ENCODE results near the gene ISM1.

Gene ISM1

DNA sequence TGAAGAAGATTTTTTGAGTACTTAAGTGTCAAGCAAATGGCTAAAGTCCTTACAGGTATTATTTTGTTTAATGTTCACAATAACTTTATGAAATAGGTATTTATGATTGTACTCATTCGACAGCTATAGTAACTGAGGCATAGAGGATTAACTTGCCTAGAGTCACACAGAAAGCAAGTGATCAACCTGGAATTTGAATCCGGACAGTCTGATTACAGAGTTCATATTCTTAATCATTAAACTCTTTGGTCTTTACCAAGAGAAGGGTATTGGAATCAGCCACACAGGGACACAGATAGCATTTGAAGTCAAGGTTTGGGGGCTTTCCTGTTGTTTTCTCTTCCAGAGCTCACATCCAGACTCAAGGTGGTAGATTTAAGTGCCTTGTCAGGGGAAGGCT is 69.7 kb downstream of the ISM1 start:
- ChIA-PET CTCF (interaction anchor here (1.2 kb wide), 1 partner anchor 172 kb away, joined by 4 read pairs; no protein-coding TSS in a partner anchor), POLR2A (ENCODE audit: low non-redundant PET) (no interaction called here)
- TF ChIP-seq, protein P1, sequence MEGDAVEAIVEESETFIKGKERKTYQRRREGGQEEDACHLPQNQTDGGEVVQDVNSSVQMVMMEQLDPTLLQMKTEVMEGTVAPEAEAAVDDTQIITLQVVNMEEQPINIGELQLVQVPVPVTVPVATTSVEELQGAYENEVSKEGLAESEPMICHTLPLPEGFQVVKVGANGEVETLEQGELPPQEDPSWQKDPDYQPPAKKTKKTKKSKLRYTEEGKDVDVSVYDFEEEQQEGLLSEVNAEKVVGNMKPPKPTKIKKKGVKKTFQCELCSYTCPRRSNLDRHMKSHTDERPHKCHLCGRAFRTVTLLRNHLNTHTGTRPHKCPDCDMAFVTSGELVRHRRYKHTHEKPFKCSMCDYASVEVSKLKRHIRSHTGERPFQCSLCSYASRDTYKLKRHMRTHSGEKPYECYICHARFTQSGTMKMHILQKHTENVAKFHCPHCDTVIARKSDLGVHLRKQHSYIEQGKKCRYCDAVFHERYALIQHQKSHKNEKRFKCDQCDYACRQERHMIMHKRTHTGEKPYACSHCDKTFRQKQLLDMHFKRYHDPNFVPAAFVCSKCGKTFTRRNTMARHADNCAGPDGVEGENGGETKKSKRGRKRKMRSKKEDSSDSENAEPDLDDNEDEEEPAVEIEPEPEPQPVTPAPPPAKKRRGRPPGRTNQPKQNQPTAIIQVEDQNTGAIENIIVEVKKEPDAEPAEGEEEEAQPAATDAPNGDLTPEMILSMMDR (conservative IDR thresholded peaks at IDR 0.05; ENCODE audit: low read depth): no peak
- no peak for DNase-seq (ENCODE audit: low spot score)
- no peak overlapping the region for H3K27ac ChIP-seq

DNA sequence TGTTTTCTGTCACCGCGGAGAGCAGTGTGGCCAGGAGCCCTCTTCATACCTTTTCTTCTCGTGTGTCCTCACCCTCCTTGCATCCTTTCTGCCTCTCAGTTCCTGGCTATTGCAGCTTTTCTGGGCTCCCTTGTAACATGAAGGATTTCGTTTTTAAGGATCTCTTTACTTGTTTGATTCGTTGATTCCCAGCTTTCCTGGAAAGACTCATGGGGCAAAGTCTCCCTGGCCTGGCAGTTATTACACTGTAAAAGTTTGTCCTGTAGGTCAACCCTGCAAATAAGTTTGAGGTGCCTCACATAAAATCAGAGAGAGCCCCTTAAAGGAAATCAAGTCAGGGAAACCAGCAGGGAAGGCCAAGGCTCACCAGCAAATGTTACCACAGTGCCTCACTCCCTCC is 70.1 kb downstream of the ISM1 start:
- DNase-seq (ENCODE audit: low spot score): no peak
- ChIA-PET POLR2A (ENCODE audit: low non-redundant PET) (interaction anchor here (0.6 kb wide), 1 partner anchor 14 kb away, joined by 3 read pairs; no protein-coding TSS in a partner anchor), CTCF (interaction anchor here (0.6 to 1.2 kb wide), 2 partner anchors 14 to 172 kb away, joined by 4 read pairs; no protein-coding TSS in a partner anchor)
- TF ChIP-seq, protein P1 (conservative IDR thresholded peaks at IDR 0.05; ENCODE audit: low read depth): no peak
- H3K27ac ChIP-seq: no peak overlapping the region

DNA sequence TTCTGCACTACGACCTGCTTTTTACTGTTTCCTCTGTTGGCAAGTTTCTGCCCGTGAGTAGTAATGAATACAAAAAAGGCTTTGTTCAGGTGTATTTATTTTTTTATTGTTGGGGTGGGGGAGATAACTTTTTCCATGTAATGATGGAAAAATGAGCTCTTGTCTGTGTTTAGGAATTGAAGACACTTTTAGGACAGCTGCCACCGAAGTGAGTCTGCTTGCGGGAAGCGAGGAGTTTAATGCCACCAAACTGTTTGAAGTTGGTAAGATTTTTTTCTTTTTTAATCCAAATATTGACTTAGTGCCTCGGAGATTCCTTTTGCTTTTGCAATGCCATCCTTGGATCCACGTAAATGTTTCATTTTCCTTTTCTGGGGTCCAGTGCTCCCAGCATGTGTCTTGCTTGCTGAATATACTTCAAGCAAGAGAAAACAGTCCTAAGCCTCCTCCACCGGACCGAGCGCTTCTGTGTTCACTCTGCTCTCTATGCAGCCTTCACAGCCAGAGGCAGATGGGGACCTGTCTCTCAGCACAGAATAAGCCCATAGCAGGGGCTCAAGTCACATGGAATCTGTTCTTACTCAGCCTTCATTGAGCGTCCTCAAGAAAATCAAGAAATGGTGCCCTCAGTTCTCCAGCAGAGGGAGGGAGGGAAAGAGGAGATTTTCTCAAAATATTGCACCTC is 71.3 kb downstream of the ISM1 start:
- CTCF ChIA-PET: no interaction called here
- POLR2A ChIA-PET (ENCODE audit: low non-redundant PET): no interaction called here
- H3K27ac ChIP-seq: no peak overlapping the region
- DNase-seq (ENCODE audit: low spot score): no peak
- TF ChIP-seq, protein P1 (conservative IDR thresholded peaks at IDR 0.05; ENCODE audit: low read depth): no peak

DNA sequence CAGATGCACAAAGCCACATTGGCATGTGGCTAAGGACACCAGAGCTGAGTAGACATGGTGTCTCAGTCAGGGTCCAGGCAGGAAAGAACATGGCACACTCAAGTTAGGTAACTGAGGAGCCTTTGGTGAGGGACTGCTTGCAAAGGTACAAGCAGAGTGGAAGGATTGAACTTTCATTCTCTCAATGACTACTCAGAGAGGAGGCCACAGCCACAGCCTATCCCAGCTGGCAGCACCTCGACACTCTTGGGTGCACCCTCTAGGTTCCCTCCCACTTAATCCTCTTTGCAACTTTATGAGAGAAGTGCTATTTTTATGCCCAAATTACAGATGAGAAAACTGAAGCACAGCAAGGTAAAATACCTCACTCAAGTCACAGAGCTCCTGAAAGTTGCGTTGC is 73.4 kb downstream of the ISM1 start:
- POLR2A ChIA-PET (ENCODE audit: low non-redundant PET): no interaction called here
- DNase-seq (ENCODE audit: low spot score): no peak
- no peak overlapping the region for H3K27ac ChIP-seq
- TF ChIP-seq, protein P1 (conservative IDR thresholded peaks at IDR 0.05; ENCODE audit: low read depth): no peak
- CTCF ChIA-PET: no interaction called here

DNA sequence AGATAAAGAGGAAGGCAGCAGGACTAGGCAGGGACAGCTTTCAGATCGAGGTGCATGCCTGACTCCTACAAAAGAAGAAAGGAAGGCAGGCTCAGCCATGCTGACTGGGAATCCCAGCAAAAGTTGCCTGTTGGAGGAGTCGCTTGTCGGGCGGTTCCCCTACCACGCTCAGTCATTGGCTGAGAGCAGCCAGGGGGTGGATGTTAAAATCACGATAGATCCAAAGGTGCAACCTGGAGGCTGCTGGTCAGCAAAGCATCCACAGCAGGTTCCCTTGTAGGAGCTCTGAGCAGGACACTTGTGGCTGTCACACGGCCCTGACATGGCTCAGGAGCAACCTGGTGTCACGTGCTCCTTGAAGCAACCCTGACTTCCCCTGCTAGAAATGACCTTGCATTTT is 74.6 kb downstream of the ISM1 start:
- TF ChIP-seq, protein P1 (conservative IDR thresholded peaks at IDR 0.05; ENCODE audit: low read depth): no peak
- no peak for DNase-seq (ENCODE audit: low spot score)
- ChIA-PET POLR2A (ENCODE audit: low non-redundant PET) (no interaction called here), CTCF (no interaction called here)
- H3K27ac ChIP-seq: no peak overlapping the region

DNA sequence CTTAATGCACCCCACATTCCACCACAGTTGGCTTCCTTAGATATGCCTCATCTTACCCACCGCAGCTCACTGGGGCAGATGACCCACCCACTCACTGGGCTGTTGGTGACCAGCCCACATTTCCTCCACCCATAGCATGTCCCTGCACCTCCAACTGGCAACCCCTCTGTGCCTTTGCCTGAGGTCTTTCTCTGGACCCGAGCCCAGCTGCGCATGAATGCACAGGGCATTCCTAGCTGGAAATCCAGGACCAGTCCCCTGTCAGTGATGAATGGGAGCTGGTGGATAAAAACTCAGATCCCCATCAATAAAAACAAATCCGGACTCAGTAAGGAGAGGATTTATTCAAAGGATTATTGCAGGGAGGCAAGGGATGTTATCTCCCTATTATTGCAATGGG is 75.0 kb downstream of the ISM1 start:
- TF ChIP-seq, protein P1 (conservative IDR thresholded peaks at IDR 0.05; ENCODE audit: low read depth): no peak
- ChIA-PET POLR2A (ENCODE audit: low non-redundant PET) (no interaction called here), CTCF (no interaction called here)
- no peak overlapping the region for H3K27ac ChIP-seq
- DNase-seq (ENCODE audit: low spot score): no peak
